Measurements from ENCODE around the gene ZNF586.
"Not testable (repeated sequence)": the region's sequence is repeated elsewhere in the genome, so short reads cannot be mapped to it uniquely, and the experiment has no call there.

Gene ZNF586

GRCh38 chr19:57800696-57801095 lies 31.2 kb downstream of the ZNF586 start:
- DNase-seq: no peak

- DNase-seq: no peak
Measured at GRCh38 chr19:57802269-57802668, 32.8 kb downstream of the ZNF586 start.

GRCh38 chr19:57803265-57803593 lies 33.8 kb downstream of the ZNF586 start:
- no peak for DNase-seq

- DNase-seq: no peak
Measured at GRCh38 chr19:57803594-57804325, 34.3 kb downstream of the ZNF586 start.

GRCh38 chr19:57807541-57807940 lies 38.1 kb downstream of the ZNF586 start:
- no peak for DNase-seq

- not testable (repeated sequence) for DNase-seq
Measured at GRCh38 chr19:57810410-57811295, 41.2 kb downstream of the ZNF586 start.

GRCh38 chr19:57812226-57812625 lies 42.8 kb downstream of the ZNF586 start:
- no peak for DNase-seq

- not testable (repeated sequence) for DNase-seq
Measured at GRCh38 chr19:57812975-57813820, 43.7 kb downstream of the ZNF586 start.

- no peak for DNase-seq
Measured at GRCh38 chr19:57813919-57814504, 44.5 kb downstream of the ZNF586 start.

GRCh38 chr19:57814505-57815246 lies 45.2 kb downstream of the ZNF586 start, which contains the start of gene ZNF552:
Gene ZNF552 (minus strand): TSS chr19:57814913. CDS start chr19:57814743, 170 bp downstream.
- peak; percentile 82 for DNase-seq

GRCh38 chr19:57815247-57816075 lies 46.0 kb downstream of the ZNF586 start:
- DNase-seq: no peak

GRCh38 chr19:57816652-57817051 lies 47.2 kb downstream of the ZNF586 start:
- DNase-seq: no peak

- no peak for DNase-seq
Measured at GRCh38 chr19:57817976-57818375, 48.5 kb downstream of the ZNF586 start.

GRCh38 chr19:57818378-57818777 lies 48.9 kb downstream of the ZNF586 start:
- DNase-seq: no peak

GRCh38 chr19:57819475-57820148 lies 50.1 kb downstream of the ZNF586 start:
- DNase-seq: peak; percentile 84

- DNase-seq: no peak
Measured at GRCh38 chr19:57820599-57820998, 51.1 kb downstream of the ZNF586 start.

GRCh38 chr19:57821095-57821494 lies 51.6 kb downstream of the ZNF586 start:
- not testable (repeated sequence) for DNase-seq

- not testable (repeated sequence) for DNase-seq
Measured at GRCh38 chr19:57821501-57821900, 52.0 kb downstream of the ZNF586 start.

- DNase-seq: not testable (repeated sequence)
Measured at GRCh38 chr19:57823155-57823554, 53.7 kb downstream of the ZNF586 start.

GRCh38 chr19:57823608-57824007 lies 54.1 kb downstream of the ZNF586 start:
- not testable (repeated sequence) for DNase-seq
